Activated CD4-positive, alpha-beta T cell treated with anti-CD3 and anti-CD28 coated beads, Interleukin-2, amount 50 U/mL, for 16 hours (primary cell): Measurements from ENCODE around the gene SAP25.
"Not testable (repeated sequence)": the region's sequence is repeated elsewhere in the genome, so short reads cannot be mapped to it uniquely, and the experiment has no call there.

ENCODE experiments used
- DNase-seq: peaks from one replicate; pipeline ENCODE4 v3.0.0-alpha.2; 2020

Gene SAP25

DNA sequence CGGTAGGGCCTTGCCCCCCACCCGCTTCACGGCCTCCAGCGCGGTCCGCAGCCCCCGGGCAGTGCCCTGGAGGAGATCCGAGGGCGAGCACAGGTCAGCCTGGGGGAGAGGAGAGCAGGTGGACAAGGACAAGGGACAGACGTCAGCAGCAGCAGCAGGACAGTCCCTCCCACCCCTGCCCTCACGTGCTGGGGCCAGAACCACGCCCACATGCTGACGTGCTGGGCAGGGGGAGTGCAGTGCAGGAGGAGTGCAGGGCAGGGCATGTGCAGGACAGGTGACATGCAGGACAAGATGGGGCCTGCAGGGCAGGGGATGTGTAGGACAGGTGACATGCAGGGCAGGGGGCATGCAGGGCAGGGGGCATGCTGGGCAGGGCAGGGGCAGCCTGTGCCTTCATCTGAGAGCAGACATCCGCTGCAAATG lies 1.5 kb upstream of the SAP25 start:
- no peak for DNase-seq

DNA sequence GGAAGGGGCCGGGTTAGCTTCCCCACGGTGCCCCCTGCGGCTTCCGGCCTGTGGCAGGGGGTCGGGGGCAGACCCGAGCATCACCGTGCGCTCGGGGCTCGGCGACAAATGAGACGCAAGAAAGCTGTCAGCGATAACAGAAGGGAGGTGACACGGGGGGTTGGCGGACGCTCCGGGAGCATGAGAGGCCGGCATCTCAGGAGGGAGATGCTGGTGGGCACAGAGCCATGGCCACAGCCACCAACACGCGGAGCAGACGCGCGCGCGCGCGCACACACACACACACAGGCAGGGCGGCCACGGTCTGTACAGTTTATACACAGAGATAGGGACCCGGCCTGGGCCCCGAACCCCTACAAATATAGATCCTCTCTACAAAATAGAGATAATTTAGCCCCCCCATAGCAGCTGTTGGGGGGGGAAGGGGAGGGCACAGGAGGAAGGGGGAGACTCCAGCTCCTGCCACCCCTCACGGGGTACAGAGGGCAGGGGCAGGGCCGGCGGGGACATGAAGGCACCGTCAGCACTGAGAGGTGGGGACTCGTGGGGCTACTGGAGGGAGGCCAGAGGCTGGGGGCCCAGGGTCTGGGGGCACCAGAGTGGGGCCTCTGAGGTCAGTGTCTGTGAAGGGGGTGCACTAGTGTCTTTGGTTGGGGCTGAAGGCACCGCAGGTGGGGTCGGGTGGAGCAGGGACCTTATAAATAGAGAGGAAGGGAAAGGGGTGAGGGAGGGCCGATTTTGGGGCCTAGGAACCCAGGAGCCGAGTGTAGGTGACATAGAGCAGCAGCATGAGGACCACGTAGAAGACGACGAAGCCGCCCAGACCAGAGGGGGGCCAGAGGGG lies 884 bp upstream of the SAP25 start:
- no peak for DNase-seq

DNA sequence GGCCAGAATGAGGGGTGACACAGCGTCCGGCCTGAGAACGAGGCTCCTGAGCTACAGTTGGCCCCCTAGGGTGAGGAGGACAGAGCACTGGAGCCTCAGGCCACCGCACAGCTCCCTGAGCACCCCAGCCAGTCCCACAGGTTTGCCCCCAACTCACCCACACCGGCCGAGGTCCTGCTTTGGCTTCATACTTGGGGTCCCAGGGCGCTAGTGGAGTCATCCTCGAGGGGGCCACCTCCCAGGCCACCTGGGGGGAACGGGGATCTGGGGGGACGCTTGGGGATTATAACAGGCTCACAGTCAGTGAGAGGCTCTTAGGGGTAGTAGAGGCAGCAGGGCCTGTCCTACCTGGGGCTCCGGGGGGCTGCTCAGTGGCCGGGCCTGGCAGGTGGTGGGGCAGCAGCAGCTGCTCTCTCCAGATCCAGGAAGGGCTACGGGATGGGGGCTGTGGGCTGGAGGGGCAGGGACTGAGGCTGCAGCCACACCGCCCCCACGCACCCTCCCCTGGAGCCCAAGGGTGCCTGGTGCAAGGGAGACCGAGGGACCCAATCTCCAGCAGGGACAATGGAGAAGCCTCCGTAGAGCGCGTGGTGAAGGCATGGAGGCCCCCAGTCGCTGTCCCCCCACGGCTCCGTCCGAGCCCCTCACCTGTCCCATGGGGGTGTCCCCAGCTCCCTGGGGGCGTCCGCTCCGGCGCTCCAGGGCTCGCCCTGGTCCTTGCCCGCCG lies 588 bp downstream of the SAP25 start:
- DNase-seq = no peak

DNA sequence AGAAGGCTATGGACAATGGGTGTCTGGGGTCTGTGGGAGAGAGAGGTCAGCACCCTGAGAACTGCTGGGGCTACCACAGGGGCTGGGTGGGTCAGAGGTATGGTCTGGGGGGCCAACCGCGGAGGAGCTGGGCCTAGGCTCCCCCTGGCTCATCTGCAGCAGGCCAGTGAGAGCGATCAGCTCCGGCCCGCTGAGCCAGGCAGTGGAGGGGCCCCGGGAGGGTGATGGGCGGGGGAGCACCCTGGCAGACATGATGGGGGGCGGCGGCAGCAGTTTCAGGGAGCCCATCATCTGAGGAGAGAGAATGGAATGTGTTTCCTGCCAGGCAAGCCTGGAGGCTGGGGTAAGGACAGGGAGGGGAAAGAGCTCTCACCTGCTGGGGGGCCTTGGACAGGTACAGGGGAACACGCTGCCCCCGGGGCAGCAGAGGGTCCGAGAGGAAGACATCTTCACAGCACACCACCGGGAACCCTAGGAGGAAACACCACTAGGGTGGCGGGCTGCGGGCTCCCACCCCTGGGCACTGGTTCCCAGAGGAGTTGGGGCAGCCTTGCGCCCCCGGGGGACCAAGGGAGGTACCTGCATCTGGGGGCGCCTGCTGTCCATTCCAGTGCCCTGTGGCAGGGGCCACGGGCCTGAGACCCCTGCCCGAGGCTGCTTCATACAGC lies 1.3 kb downstream of the SAP25 start:
- DNase-seq = no peak

DNA sequence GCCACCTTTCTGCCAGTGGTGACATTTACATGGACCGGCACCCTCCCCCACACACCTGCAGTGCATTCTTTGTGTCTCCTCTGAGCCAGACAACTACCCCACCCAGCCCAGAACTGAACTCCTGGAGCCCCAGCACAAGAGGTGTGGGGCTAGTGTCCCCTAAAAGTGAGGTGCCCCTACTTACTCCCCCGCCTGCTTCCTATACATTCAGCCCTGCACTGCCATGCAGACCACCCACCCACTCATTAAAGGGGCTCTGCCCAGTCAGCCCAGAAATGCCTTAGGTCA lies 1.9 kb downstream of the SAP25 start:
- DNase-seq = no peak

DNA sequence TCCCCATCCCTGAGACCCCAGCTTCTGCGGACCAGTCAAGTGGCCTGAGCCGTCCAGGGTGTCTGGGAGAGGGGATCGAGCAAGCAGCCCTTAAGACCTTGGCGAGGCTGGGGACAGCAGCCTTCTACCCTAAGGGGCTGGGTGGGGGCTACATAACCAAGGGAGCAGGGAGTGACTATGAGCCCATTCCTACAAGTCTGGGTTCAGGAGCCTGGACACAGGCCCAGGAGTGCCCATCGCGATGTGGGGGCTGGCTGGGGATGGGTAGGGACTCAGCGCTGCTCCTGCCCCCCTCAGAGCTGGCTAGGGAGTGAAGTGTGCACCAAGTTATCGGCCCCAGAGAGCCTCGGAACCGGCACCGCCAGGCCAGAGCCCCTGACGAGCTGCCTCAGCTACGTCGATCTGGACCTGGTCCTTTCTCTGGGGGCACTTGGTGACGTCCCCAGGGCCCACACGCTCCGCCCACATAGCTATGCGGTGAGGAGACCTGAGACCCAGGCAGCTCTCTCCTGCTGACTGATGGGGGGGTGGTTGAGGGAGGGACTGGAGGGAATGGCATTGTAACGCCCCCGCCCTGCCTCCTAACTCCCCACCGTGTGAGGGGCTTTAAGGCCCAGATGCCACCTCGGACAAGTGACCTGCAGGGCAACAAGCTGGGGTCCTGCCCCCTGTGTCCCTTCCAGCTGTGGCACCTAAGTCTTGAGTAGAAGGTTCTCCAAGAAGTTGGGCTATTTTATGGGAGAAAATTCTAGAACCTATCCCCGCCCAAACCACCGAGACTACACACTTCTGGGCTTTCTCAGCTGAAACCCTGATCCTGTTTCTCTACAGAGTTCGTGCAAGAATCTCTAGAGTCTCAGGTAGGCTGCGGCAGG lies 2.5 kb downstream of the SAP25 start:
- no peak for DNase-seq

DNA sequence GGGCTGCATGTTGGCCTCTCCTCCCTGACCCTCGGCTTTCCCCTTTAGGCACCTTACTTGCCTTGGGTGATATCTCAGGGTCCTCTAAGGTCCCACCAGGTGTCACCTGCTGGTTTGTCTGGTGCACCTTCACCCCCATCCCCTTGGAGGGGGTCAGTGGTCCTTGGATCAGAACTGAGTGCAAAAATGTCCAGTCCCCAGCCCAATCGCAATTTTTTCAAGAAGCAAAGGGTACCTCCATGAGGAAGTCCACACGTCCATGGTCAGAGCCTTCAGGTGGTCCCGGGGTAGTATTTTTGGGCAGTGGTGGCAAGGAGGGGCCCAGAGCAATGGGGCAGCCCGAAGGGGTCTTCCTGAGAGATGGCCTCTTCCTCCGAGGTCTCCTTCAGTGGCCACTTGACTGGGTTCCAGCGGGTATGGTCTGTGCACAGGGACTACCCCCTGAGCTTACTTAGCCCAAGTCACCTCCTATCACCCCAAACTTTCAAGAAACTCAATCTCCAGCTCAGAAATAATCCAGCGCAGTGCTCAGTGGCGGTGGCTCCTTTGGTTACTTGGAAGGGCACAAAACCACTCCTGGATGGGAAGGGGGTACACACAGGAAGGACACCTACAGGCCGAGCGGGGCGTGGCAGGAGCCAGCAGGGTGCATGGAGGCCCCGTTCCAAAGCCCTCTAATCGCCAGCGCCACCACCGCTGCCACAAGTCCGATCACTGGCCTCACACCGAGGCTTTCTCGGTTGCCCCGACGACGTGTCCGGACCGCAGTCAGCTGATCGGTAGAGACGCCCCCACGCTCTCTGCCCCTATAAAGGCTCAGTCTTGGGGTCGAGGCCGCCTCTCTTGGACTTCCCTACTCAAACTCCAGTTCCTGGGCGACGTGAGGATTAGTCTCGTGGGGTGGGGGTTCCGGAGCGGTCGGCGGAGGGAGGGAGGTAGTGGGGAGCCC lies 4.5 kb downstream of the SAP25 start:
- DNase-seq = peak; percentile 58

DNA sequence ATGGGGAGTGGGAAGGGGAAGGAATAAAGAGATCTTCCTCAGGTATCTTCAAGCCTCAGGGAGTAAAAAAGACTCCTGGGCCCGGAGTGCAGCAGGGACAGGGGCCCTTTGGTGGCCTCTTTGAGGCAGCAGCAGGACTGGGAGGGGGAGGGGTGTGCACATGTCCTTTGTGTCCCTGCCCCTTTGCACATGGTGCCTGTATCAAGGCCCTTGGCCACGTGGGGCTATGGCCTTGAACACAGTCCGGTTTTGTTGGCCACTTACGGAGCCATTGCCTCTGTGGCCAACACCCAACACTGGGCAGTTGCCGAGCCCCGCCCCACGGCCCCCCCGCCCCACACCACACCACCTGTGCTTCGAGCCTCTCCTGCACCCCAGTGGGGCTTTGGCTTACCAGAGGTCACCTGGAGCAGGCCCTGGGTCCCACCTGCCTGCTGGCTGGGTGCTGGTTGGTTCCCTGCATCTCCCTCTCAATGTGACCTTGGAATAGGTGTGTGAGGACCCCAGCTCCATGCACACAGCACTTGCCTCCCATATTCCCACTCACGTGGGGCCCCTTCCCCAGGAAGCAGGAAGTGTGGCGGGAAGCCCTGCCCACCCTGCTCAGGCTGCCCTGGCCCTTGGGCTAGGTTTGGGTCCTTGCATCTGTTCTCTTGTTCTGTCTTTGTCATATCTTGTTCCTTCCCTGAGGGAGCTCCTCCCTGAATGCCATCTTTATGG lies 5.4 kb downstream of the SAP25 start:
- DNase-seq = no peak

DNA sequence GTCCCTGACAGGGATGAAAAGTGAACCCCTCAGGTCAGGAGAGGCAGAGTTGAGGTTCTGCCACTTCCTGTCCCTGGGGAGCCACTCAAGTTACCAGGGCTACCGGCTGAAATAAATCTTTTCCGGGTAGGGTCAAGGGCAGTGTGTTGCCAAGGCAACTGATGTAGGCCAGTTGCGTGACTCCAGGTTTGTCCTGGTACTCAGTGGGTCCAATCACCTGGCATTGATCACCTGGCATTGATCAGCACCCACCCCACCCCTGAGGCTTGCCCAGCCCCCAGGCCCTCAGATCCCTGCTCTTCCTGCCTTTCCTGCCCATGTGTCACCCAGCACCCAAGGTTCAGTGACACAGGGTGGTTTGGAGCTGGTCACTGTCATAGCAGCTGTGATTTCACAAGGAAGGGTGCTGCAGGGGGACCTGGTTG lies 5.9 kb downstream of the SAP25 start:
- no peak for DNase-seq

DNA sequence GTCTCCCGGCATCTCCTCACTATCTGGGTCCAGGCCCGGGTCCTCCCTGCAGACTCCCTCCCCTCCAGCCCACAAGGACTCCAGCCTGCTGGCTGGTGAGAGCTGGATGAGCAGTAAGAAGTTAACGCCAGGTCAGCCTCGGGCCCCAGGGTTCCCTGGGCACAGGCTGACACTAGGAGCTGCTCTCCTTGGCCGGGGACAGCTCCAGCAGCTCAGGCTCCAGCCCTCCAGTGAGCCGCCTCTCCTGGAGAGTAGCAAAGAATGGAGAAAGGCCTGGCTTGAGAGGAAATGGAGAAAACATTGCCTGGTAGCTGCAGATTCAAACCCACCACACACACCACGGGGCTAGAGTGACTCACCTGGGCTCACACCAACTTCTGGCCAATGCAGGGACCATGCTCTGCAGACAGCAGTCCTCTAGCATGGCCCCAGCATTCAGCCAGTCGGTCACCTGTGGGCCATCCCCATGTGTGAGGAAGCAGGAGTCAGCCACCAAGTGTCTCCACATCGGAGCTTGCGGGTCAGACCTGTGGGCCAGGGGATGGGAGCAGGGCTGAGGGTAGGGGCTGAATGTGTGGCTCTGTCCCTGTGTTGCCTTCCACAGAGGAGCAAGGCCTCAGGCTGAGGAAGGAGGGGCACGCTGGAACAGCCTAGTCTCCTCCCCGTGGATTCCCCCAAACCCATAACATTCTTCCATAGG lies 6.5 kb downstream of the SAP25 start:
- DNase-seq = no peak

DNA sequence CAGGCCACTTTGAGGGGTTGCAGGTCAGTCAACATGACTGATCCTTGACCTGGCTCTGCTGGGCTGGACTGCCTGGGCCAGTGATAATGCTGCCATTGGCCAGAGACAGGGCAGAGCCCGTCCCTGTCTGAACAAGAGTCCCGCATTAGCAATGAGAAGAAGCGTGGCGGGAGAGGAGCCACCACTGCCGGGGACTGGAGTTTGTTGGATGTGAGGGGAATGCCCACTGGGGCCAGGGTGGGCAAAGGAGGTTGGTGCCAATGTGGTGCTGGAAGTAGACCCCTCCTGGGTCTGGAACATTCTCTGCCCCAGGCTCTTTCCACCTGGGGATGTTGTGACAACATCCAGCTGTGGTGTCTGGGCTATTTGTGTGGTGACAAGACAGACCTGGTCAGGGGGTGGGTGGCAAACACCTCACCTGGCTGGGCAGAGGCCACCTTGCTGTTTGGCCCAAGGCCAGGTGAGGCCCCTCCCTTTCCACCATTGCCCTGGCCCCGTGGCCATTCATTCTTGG lies 7.6 kb downstream of the SAP25 start:
- DNase-seq = no peak

DNA sequence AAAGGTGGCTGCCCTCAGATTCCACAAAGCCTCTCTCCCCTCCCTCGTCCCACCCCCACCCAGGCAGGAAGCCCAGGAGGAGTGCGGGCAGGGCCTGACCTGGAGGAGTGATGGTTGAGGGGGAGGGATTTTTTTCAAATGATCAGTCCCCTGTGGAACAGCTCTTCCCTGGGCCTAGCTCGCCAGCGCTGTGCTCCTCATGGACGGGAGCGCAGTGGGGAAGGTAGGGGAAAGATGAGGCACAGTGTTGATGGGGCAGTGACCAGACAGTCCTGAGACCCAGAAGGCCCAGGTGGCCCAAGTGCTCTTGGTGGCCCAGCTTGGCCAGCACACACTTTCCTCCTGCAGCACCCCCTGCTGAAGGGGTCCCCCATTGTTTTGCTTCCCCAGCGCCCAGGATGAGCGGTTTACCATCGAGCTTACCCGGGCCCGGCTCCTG lies 8.5 kb downstream of the SAP25 start:
- no peak for DNase-seq

DNA sequence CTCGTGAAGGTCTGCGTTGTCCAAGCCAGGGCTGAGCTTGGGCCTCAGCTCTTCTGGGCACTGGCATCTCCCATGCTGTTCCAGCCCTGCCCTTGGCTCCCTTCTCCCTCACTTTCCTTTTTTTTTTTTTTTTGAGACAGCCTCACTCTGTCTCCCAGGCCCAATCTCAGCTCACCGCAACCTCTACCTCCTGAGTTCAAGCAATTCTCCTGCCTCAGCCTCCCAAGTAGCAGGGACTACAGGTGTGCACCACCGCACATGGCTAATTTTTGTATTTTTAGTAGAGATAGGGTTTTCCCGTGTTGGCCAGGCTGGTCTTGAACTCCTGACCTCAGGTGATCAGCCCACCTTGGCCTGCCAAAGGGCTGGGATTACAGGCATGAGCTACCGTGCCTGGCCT lies 9.3 kb downstream of the SAP25 start:
- DNase-seq = not testable (repeated sequence)

DNA sequence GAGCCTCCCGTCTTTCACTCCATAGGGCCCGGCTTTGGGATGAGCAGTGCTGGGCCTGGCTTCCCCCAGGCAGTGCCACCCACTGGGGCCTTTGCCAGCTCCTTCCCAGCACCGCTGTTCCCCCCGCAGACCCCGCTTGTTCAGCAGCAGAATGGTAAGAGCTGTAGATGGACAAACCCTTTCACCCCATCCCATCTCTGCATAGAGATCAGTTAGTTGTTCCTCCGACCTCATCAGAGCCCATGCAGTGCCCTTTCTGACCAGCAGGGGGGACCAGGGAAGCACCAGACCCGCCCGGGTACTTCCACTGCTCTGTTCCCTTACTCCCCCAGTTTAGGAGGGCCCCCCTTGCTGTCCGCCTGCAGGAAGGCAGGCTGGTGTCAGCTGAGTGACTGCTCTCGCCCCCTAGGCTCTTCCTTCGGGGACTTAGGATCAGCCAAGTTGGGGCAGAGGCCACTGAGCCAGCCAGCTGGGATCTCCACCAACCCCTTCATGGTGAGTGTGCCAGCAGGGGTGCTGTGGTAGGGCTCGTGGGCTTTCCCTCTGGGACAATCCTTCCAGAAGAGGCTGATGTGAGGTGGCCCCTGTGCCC lies 9.8 kb downstream of the SAP25 start:
- DNase-seq = peak; percentile 81

DNA sequence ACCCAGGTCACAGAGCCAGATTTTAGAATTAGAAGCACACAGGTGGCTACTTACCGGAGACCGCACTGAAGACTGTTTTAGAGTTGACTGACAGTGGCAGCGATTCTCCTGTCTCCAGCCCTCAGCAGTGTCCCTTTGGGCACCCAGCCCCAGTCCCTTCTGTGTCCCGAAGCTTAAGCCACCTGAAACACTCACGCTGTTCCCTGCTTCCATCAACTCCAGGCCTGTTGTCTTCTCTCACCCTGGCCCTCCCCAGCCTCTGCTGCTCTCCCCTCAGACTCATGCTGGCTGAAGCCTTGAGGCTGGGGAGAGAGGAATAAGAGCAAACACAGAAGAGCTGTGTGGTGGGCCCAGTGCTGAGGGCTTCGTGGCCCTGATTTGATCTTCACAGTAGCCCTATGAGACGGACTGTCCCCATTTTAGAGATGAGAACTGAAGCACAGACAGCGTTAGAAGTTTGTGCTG lies 10.6 kb downstream of the SAP25 start:
- no peak for DNase-seq

DNA sequence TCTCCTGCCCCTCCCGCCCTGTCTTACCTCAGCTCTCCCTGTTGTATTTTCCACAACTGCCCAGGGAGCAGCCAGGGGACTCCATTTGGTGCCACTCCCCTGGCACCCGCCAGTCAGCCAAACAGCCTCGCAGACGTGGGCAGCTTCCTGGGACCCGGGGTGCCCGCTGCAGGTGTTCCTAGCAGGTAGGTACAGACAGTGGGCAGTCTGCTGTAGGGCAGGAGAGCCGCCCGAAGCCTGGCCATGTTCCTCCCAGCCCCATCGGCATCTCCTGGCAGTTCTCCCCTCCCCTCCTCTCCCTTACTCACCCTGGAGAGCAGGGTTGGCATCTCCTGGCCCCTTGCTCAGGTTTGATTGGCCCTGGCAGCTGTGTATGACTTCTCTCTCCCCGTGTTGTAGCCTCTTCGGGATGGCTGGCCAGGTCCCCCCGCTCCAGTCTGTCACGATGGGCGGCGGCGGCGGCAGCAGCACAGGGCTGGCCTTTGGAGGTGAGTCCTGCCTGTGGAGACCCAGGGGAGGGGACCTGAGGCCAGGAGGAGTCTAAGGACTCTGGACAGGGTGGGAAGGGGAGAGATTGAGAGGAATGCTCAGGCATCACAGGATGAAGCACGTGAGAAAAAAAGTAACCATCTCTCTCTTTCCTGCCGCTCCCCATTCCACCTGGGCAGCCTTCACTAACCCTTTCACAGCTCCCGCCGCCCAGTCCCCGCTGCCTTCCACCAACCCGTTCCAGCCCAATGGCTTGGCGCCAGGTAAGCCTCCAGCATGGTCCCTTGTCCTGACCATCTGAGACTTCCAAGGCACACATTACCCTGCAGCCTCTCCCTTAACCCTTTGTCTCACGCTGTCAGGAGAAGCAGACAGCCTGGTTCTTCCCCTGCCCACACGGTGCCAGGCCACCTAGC lies 11.3 kb downstream of the SAP25 start:
- no peak for DNase-seq

DNA sequence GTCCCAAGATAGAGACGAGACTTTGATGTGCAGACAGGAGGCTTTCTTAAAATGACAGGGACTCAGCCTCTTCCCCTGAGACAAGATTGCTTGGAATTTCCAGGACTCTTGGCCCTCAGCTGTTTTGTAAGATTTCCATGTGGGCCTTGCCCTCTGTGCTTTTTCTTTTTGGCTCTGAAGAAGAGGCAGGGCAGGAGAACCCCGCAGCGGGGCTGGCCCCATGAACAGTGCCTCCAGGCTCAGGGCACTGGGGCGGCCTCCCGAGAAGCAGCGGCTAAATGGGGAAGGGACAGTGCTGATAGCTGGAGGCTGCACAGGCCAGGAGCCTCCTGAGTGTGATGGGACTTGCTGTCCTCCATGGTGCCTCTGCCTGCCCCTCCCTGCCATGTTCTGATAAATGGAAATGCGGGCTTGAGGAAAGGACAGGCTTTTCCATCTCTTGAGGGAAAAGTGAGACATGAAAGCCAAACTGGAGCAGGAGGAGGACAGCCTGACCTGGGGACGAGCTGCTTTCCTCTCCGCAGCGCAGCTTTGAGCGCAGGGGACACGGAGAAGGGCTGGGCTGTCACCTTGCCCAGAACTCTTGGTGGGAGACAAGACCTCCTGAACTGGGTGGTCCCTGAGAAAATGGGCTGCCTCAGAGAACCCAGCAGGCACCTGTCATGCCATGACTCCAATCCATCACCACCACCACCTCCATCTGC lies 12.1 kb downstream of the SAP25 start:
- no peak for DNase-seq

DNA sequence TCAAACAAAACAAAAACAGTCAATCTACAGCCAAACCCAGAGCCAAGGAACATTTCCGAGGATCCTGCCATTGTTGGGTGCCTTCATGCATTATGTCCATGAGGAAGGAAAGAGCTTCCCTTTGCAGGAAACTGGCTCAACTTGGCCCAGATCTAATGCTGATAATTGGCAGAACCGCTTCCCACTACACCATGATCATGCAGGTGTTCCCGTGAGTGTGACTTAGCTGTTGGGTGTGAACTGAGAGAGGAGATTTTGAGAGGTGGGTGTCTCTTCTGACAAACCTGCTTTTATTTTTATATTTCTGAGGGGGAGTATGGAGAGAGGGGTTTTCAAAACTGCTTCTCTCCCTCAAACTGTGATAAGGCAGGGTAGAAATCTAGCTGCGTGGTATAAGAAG lies 14.6 kb downstream of the SAP25 start:
- no peak for DNase-seq
